ENCODE results near the gene TECPR2.
"Not testable (repeated sequence)": the region's sequence is repeated elsewhere in the genome, so short reads cannot be mapped to it uniquely, and the experiment has no call there.

Gene TECPR2

GRCh38 chr14:102511538-102511937, 148.8 kb downstream of the TECPR2 start:
- DNase-seq, result no peak

- DNase-seq, result no peak
These were observed 150.1 kb downstream of the TECPR2 start for GRCh38 chr14:102512793-102513300.

- no peak for DNase-seq
These were observed 151.4 kb downstream of the TECPR2 start for GRCh38 chr14:102513899-102514772.

- no peak for DNase-seq
These were observed 152.4 kb downstream of the TECPR2 start for GRCh38 chr14:102514987-102515733.

GRCh38 chr14:102516531-102517391, 154.0 kb downstream of the TECPR2 start:
- DNase-seq, result peak; percentile 58

GRCh38 chr14:102517392-102518062, 154.8 kb downstream of the TECPR2 start:
- DNase-seq, result no peak

DNA sequence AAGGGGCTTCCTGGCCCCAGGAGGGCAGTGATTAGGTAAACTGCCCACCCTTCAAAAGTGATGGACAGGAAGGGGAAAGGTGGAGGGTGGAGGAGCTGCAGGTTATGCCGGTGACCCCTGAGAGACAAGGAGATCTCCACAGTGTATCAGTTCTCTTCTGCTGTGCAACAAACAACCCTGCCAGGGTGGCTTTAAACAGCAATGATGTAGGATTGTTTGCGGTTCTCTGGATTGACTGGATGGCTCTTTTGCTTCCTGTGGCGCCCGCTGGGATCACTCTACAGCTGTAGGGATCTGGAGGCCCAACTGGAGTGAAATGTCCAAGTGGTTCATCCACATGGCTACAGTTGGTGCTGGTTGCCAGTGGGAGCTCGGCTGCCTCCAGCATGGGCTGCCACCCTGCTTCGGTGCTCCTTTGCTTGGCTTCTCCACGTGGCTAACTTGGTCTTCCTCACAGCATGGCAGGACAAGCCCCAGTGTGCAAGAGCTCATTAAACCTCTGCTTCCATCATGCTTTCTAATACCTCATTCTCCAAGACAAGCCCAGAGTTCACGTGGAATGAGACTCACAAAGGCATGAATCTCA, 155.4 kb downstream of the TECPR2 start:
- DNase-seq, result no peak

DNA sequence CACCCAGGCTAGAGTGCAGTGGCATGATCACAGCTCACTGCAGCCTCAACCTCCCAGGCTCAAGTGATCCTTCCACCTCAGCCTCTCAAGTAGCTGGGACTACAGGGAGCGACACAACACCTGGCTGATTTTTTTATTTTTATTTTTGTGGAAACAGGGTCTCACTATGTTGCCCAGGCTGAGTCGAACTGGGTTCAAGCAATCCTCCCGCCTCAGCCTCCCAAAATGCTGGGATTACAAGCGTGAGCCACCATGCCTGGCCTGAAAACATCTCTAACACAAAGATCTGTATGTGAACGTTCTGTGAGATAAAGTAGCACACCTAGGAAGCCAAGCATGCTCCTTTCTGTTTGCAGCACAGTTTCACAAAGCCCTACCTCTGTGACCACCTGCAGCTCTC, 157.0 kb downstream of the TECPR2 start:
- not testable (repeated sequence) for DNase-seq

- no peak for DNase-seq
These were observed 160.4 kb downstream of the TECPR2 start for GRCh38 chr14:102523200-102523568.

- no peak for DNase-seq
These were observed 161.1 kb downstream of the TECPR2 start for GRCh38 chr14:102523569-102524450.

DNA sequence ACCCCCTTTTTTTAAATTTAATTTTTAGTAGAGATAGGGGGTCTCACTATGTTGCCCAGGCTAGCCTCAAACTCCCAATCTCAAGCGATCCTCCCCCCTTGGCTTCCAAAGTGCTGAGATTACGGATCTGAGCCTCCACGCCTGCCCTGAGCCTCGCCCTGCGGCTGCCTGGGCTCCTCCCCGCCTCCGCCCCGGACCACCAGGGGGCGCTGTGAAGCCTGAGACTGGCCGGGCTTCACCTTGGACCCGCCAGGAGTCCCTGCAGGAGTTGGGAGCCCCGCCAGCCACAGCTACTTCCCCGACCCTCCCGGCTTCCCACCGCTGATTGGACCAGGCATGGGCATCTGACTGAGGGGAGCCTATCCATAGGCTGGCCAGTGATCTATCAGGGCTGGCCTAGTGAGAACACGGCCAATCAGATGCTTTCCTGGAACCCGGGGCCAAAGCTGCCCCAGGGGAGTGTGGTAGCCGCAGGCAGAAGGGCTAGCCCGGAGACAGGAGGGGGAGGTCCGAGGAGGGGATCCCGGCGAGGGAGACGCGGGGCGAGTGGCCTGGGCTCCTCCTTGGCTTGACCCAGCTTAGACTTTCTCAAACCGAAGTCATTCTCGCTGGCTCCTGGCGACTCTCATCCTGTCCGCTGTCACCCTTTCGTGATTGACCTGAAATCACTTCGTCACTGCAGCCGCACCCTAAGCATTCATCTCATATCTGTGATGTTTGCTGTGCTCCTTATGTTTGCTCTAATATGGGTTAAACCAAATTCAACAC, 161.9 kb downstream of the TECPR2 start:
- peak; percentile 93 for DNase-seq

- DNase-seq, result peak; percentile 25
These were observed 162.6 kb downstream of the TECPR2 start for GRCh38 chr14:102525219-102525928.

GRCh38 chr14:102525929-102526497, 163.3 kb downstream of the TECPR2 start:
- DNase-seq, result no peak

GRCh38 chr14:102528431-102529170, 165.9 kb downstream of the TECPR2 start:
- no peak for DNase-seq

DNA sequence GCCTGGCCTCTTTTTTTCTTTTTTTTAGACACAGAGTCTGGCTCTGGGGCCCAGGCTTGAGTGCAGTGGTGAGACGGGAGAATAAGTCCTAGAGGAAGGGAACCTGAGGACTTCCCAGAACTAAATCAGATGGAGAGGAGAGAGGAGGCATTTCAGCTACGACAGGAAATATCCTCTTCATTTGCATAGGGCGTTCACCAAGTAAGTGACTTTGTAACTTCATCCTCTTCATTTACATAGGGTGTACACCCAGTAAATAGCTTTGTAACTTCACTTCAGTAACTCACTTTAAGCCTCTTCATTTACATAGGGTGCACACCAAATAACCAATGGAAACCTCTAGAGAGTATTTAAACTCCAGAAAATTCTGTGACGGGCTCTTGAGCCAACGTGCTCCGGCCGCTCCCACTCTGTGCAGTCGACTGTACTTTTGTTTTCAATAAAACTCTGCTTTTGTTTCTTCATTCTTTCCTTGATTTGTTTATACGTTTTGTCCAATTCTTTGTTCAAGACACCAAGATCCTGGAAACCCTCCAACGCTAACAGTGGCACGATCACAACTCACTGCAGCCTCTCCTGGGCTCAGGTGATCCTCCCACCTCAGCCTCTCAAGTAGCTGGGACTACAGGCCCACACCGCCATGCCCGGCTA, 168.2 kb downstream of the TECPR2 start:
- DNase-seq, result no peak

DNA sequence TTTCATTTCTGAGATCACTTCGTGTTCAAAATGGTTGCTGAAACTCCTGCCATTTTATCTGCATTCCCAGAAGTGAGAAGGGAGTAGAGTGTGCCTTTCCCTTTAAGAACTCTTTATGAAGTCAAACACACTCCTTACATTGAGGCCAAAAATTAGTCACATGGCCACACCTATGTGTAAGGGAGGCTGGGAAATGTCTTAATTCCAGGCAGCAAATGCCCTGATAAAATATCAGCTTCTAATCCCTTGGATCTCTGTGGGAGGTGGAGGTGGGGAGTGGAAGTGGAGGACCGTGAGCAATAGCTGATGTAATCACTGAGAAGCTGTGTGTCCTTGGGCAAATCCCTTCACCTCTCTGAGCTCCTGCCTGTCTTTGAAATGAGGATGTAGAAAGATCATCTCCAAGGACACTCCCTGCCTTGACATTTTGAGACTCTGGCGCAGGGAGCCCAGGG, 169.5 kb downstream of the TECPR2 start:
- DNase-seq, result no peak

GRCh38 chr14:102537981-102538601, 175.3 kb downstream of the TECPR2 start:
- DNase-seq, result no peak
